B cell (primary cell): ENCODE data around the gene PRKACA.

Source experiments
- EZH2 ChIP-seq: IDR thresholded peaks from 2 replicates; pipeline ENCODE4 v1.6.1; 2012; ENCODE audit warnings: borderline replicate concordance, low read depth, mild to moderate bottlenecking, moderate library complexity, low read length; ENCODE audit not compliant: insufficient read depth, poor library complexity, severe bottlenecking
- TF ChIP-seq, protein P1 (sequence below): fragments of 200-600 bp; IDR thresholded peaks from one replicate; pipeline ENCODE4 v1.8.0; 2022; ENCODE audit warnings: antibody characterized with exemption, mild to moderate bottlenecking

DNA sequence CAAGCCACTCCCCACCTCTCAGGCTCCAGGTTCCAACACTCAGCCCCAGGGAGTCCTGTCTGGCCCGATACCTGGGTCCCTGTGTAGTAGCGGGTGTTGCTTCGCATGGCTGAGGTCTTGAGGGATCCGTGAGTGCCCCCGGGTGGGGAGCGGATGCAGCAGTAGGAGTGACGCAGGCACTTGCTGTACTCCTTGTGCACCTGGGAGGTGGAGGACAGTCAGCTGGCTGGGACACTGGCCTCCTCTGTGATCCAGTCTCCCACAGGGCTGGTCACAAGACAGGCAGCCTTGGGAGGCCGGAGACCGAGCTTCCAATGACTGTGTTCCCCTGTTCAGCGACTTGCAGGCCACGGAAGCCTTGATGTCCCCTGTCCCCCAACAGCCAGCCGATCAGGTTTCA is 35.2 kb upstream of the PRKACA start:
- TF ChIP-seq, protein P1, sequence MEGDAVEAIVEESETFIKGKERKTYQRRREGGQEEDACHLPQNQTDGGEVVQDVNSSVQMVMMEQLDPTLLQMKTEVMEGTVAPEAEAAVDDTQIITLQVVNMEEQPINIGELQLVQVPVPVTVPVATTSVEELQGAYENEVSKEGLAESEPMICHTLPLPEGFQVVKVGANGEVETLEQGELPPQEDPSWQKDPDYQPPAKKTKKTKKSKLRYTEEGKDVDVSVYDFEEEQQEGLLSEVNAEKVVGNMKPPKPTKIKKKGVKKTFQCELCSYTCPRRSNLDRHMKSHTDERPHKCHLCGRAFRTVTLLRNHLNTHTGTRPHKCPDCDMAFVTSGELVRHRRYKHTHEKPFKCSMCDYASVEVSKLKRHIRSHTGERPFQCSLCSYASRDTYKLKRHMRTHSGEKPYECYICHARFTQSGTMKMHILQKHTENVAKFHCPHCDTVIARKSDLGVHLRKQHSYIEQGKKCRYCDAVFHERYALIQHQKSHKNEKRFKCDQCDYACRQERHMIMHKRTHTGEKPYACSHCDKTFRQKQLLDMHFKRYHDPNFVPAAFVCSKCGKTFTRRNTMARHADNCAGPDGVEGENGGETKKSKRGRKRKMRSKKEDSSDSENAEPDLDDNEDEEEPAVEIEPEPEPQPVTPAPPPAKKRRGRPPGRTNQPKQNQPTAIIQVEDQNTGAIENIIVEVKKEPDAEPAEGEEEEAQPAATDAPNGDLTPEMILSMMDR: no peak
- no peak for TF ChIP-seq EZH2
